Measurements from ENCODE around the gene URB1.

Gene URB1

DNA sequence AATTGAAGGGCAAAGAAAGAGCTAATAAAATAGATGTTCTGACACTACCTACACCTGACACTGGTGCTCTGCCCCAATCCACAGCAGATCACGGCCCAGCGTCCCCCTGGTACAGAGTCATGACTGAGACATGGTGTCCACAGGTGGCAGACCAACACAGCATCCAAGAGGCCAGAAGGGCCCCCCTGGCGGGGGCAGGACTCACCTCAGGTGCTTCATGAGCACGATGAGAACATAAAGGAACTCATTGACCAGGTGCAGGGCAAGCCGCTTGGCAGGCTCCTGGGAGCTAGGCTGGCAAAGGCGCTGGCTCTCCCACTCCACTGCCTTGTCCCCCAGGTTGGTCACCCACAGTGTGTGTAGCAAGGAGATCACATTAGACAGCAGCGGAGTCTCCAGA, 73.8 kb downstream of the URB1 start:
- no peak for DNase-seq
- Histone ChIP-seq H3K9me3 (no peaks in the 10 kb centered on the region), H3K27me3 (no peaks in the 10 kb centered on the region), H3K4me3 (ENCODE audit: low read depth, low read length) (no peak overlapping the region), H3K4me1 (no peaks in the 10 kb centered on the region), H3K36me3 (peaks cover 94% of the 10 kb centered on the region)
- TF ChIP-seq CTCF (IDR thresholded peaks at IDR 0.05; ENCODE audit: low read depth, low read length) = no peak

- Histone ChIP-seq H3K36me3 (peaks cover 82% of the 10 kb centered on the region), H3K4me1 (no peaks in the 10 kb centered on the region), H3K27me3 (no peaks in the 10 kb centered on the region), H3K4me3 (ENCODE audit: low read depth, low read length) (no peak overlapping the region), H3K9me3 (no peaks in the 10 kb centered on the region)
- no peak for TF ChIP-seq CTCF (IDR thresholded peaks at IDR 0.05; ENCODE audit: low read depth, low read length)
- no peak for DNase-seq
These were observed 75.1 kb downstream of the URB1 start for GRCh38 chr21:32317726-32318125.

DNA sequence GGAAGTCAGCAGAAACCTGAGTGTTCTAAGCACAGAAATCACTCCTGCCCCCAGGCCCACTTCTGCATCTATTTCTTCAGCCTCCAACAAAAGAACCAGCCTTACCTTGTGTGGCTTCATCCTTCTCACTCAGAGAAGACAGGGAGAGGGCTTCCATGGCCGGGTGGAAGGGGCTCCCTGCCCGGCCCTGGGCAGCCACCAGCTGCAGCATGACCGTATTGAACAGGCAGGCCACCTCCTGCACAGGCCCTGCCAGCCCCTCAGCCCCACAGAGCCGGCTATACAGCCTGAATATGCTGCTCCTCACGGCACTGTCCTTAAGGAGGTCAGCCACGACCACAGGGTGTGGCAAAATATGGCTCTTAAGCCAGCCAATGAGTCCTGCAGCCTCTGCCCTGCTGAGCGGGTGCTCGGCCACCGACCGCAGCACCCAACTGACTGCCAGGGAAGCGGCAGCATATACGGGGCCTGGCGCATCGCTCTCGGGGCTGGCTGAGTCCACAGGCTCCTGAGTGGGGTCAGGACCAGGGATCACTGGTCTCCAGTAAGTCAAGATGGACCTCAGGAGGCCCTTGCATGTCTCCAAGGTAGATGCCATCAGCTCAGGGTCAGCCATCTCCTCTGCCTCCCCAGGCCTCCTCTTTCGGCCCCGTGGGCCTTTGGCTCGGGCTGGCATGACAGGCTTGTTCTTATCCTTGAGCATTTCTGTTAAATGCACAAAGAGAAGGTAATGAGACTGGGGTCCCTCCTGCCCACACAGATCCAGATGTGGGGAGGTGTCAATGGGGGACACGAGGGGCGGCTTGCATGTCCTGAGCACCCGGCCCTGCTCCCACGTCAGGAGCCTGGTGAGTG, 76.2 kb downstream of the URB1 start:
- Histone ChIP-seq H3K4me1 (no peaks in the 10 kb centered on the region), H3K36me3 (peaks cover 84% of the 10 kb centered on the region), H3K4me3 (ENCODE audit: low read depth, low read length) (no peak overlapping the region), H3K9me3 (no peaks in the 10 kb centered on the region), H3K27me3 (no peaks in the 10 kb centered on the region)
- no peak for TF ChIP-seq CTCF (IDR thresholded peaks at IDR 0.05; ENCODE audit: low read depth, low read length)
- no peak for DNase-seq

DNA sequence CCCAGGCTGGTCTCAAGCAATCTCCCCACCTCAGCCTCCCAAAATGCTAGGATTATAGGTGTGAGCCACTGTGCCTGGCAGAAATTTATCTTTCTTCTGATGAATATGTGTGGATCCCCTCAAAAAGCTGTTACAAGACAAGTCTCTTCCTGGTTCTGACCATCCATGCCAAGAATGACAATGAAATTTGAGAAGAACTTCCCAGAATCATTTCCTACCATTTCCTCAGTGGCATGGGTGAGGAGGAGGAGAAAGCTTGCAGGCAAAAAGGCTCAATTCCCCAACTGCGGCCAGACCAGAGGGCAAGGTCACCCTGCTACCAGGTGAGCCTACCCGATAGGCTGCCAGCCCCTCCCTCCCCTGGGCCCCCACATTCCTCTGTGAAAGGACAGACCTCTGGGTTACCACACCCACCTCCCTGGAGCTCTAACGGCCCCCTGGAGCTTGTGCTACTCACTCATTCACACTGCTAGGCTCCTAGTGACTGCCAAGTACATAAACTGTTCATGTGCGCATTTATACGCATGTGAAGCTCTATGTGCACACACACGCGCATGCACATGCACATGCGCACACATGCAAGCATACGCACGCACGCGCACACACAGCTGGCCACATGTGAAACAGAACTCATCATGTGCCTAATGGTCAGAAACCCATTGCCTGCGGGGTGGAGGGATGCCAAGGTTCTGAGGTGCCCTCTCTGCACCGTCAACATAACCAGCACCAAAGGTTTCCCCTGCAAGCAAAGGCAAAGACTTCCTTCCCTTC, 77.1 kb downstream of the URB1 start:
- no peak for TF ChIP-seq CTCF (IDR thresholded peaks at IDR 0.05; ENCODE audit: low read depth, low read length)
- Histone ChIP-seq H3K4me1 (no peaks in the 10 kb centered on the region), H3K4me3 (ENCODE audit: low read depth, low read length) (no peak overlapping the region), H3K36me3 (peaks cover 82% of the 10 kb centered on the region), H3K9me3 (no peaks in the 10 kb centered on the region), H3K27me3 (no peaks in the 10 kb centered on the region)
- DNase-seq = no peak

DNA sequence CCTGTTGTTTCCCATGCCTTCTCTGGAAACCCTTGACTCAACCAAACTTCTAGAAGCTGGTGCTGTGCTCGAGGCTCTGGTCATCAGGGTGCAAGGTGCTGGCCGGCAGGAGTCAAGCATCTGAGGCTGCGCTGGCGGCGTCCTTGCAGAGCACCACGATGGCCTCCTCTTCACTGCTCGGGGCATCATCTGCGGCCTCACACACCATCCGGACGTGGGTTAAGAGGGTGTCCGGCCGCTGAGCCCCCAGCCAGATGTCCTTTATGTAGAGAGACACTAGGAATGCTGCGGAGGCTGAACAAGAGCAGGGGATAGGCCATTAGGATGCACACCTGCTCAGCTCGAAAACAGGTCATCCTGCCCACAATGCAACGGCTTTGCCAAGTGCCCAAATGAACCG, 78.0 kb downstream of the URB1 start:
- Histone ChIP-seq H3K27me3 (no peaks in the 10 kb centered on the region), H3K4me1 (no peaks in the 10 kb centered on the region), H3K36me3 (peaks cover 78% of the 10 kb centered on the region), H3K9me3 (no peaks in the 10 kb centered on the region), H3K4me3 (ENCODE audit: low read depth, low read length) (no peak overlapping the region)
- TF ChIP-seq CTCF (IDR thresholded peaks at IDR 0.05; ENCODE audit: low read depth, low read length) = no peak
- no peak for DNase-seq

GRCh38 chr21:32312976-32313375, 79.8 kb downstream of the URB1 start:
- H3K27me3 ChIP-seq = no peaks in the 10 kb centered on the region
- no peak for TF ChIP-seq CTCF (IDR thresholded peaks at IDR 0.05; ENCODE audit: low read depth, low read length)
- H3K4me3 ChIP-seq (ENCODE audit: low read depth, low read length) = no peak overlapping the region
- no peak for DNase-seq
- H3K4me1 ChIP-seq = no peaks in the 10 kb centered on the region
- peaks cover 64% of the 10 kb centered on the region for H3K36me3 ChIP-seq
- H3K9me3 ChIP-seq = no peaks in the 10 kb centered on the region

All from BE2C (cell line).